Measurements from ENCODE around the gene CHM.
"Not testable (repeated sequence)": the region's sequence is repeated elsewhere in the genome, so short reads cannot be mapped to it uniquely, and the experiment has no call there.

Gene CHM

DNA sequence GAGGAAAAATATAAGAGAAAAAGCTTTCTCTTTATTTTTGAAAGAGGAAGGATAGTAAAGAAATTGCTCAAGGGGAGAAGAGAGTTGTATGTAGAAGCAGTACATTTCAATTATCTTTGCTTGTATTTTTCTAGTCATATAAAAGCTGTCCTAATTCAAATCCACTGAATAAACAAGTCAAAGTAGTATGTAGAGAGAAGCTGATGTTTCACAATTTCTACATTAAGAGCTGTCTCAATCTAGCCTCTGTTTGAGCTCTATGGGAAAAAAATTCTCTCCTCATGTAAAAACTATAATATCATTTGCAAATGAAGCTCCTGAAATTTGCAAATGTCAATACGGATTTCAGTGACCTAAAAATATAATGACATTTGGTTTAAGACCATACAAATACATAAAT is 52.6 kb downstream of the CHM start:
- DNase-seq = no peak

DNA sequence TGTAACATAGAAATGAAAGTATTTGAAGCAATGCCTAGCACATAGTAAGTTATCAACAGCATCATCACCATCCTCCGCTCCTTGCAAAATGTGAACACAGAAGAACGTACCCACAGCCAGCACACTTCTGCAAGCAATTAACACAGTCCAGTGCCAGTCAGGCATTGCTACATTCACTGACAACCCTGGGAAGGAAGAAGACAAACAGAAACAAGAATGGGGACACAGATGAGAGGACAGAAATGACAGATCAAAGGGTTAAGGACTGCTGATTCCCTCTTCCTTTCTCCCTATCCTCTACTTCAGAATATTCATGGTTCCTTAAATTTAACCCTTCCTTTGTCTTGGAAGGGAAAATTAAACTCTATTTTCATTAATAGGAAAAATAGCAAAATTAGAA is 53.1 kb downstream of the CHM start:
- DNase-seq = no peak

- DNase-seq = no peak
Measured at GRCh38 chrX:85993539-85994197, 53.7 kb downstream of the CHM start.

DNA sequence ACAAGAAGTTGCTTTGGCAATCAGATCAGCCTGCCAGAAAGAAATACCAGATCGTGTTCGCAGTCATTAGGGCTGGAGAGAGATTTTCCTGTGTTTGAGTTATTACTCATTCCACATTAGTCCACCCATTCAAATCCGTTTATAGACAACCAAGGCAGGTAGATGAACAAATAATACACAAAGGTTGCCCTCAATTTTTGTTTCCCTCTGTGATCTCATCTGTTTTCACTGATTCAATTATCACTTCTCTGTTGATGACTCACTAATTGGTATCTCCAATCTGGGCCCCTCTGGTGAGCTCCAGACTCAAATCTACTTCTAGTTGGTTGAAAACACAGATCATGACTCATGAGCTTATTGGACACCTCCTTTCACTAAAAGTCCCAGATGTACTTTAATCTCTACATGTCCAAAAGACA is 54.5 kb downstream of the CHM start:
- DNase-seq = no peak

GRCh38 chrX:85988353-85988752 is 59.0 kb downstream of the CHM start:
- no peak for DNase-seq

GRCh38 chrX:85980286-85980685 is 67.1 kb downstream of the CHM start:
- no peak for DNase-seq

GRCh38 chrX:85977218-85977617 is 70.1 kb downstream of the CHM start:
- no peak for DNase-seq

DNA sequence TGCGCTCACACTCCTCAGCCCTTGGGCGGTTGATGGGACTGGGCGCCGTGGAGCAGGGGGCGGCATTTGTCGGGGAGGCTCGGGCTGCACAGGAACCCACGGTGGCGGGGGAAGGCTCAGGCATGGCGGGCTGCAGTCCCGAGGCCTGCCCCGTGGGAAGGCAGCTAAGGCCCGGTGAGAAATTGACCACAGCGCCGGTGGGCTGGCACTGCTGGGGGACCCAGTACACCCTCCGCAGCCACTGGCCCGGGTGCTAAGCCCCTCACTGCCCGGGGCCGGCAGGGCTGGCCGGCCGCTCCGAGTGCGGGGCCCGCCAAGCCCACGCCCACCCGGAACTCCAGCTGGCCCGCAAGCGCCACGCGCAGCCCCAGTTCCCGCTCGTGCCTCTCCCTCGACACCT is 75.0 kb downstream of the CHM start:
- DNase-seq = not testable (repeated sequence)

DNA sequence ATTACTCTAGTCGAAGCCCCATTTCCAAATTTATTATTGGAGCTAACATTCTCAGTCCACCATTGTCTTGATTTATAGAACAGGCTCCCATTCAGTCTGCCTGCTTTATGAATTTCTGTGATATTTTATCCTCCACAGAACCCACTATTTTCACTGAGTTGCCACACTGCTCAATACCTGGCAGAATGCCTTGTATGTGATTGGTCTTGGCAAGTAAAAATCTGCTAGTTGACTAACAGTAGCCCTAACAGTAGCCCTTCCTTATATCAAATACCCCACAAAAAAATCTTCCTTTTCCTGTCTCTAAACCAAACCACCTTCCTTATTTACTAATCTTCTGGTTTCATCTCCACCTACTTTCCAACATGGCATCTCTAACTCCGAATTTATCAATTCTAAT is 82.6 kb downstream of the CHM start:
- no peak for DNase-seq

DNA sequence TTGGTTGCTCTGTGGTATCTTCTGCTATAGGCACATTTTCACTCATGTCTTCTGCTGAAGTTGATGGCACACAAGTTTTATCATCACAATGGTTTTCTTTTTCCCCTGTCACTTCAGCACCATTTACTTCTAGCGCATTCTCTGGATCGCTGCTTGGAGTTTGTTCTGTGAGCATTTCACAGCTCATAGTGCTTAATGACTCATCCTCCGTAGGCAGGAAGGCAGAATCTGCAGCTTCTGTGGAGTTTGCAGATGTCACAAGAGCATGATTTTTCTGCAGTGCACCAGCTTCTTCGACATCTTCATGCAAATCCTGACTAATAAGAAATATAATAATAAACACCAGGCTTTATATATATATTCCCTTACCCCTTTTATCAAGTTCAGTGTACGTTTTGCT is 83.6 kb downstream of the CHM start:
- no peak for DNase-seq

- no peak for DNase-seq
Measured at GRCh38 chrX:85955510-85955909, 91.8 kb downstream of the CHM start.

- DNase-seq = not testable (repeated sequence)
Measured at GRCh38 chrX:85944751-85945150, 102.6 kb downstream of the CHM start.

- no peak for DNase-seq
Measured at GRCh38 chrX:85941275-85941674, 106.1 kb downstream of the CHM start.

DNA sequence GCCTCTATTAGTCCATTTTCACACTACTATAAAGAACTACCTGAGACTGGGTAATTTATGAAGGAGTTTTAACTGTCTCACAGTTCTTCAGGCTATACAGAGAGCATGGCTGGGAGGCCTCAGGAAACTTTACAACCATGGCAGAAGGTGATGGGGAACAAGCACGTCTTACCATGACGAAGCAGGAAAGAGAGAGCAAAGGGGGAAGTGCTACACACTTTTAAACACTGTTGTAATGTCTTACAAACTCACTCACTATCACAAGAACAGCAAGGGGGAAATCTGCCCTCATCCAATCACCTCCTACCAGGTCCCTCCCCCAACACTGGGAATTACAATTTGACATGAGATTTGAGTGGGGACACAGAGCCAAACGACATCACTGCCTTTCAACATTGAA is 107.4 kb downstream of the CHM start:
- DNase-seq = not testable (repeated sequence)

DNA sequence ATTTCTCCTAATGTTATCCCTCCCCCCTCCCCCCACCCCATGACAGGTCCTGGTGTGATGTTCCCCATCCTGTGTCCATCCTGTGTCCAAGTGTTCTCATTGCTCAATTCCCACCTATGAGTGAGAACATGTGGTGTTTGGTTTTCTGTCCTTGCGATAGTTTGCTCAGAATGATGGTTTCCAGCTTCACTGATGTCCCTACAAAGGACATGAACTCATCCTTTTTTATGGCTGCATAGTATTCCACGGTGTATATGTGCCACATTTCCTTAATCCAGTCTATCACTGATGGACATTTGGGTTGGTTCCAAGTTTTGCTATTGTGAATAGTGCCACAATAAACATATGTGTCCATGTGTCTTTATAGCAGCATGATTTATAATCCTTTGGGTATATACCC is 113.0 kb downstream of the CHM start:
- DNase-seq = not testable (repeated sequence)

DNA sequence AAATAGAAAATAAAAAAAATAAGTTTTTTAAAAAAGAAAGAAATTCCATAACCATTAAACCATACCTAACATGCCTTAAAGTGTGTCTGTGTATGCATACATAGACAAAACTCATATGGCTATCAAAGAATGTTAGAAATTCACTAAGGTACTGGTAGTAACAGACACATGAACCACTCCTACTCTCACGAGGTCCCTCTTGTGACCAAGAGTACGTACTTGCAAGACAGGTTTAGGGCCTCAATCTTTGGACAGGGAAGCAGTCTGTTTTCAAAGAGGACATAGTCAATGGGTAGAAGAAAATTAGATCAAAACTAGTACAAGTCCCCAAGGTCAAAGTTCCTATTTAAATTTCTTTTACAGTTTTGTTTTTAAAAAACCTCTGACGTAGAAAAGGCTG is 117.3 kb downstream of the CHM start:
- DNase-seq = no peak

DNA sequence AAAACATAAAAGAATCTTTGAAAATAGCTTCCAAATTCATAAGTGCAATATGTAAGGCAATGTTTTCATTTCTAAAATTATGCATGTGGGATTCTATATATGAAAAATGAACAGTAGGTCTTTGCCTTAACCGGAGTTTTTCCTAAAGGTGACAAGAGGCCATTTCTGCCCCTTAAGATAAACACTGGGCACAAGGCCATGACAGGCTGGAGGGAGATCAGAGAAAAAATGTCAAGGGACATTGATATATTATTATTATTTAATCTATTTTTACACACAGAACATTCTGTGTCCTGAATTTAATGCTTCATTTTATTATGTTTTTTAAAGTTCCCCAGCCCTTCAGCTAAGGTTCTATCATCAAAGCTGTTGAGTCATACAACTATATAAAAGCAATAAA is 118.8 kb downstream of the CHM start:
- no peak for DNase-seq

- no peak for DNase-seq
Measured at GRCh38 chrX:85927740-85928139, 119.6 kb downstream of the CHM start.

DNA sequence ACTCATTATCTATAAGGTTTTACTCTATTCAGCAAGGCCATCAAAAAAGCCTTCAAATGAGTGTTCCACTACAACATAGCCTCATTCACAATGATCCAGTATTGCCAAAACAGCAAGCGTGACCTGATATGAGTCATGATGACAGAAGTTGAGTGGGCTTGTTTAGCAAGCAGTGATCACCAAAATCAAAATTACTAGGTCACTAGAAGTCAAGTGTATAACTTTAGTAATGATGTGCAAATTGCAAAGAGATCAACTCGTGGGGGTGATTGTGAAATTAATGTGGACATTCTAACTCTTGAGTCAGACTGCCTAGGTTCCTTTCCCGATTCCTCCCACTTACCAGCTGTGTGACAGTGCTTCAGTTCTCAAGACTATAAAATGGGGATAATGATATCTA is 124.5 kb downstream of the CHM start:
- no peak for DNase-seq

- not testable (repeated sequence) for DNase-seq
Measured at GRCh38 chrX:85916656-85917280, 130.6 kb downstream of the CHM start.

DNA sequence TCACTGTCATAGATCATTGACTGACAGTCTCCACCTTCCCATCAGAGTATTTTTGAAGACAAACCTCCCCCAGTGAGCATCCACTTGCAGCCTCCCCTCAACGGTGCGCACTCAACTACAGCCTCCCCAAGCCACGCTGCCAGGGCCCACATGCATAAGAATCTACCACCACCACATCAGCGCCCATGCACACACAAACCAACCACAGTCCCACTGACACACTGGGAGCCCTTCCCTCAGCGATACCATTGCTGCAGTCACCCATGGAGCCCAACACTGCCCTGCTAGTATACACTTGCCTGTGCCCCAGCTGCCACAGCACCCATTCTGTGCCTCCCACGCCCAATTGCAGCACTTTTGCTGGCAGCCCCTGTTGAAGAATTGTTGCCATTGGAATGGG is 132.9 kb downstream of the CHM start:
- no peak for DNase-seq

DNA sequence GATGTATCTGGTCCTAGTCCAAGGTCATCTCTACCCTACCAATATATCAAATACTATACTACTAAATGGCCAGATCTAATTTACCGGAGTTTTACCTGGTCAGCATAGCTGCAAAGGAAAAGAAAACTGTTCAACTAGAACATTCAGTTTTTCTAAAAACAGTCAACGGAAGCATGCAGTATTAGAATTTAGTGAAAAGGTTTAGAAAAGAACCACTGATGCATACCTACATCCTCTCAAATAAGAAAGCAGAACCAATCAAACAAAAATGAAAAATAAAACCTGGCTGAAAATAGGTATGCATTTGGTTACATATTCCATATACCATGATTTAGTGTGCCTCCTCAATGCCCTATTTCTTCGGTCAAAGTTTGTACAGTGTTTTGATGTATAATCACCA is 140.0 kb downstream of the CHM start:
- no peak for DNase-seq

- no peak for DNase-seq
Measured at GRCh38 chrX:85906399-85906798, 141.0 kb downstream of the CHM start.

GRCh38 chrX:85905851-85906250 is 141.5 kb downstream of the CHM start:
- no peak for DNase-seq
